SH-SY5Y (cell line): ENCODE measurements around the gene MTA1.

Source experiments
- GATA2 ChIP-seq: IDR thresholded peaks from 2 replicates; pipeline ENCODE4 v1.6.1; 2011; ENCODE audit warnings: mild to moderate bottlenecking, low read depth, low read length
- GATA3 ChIP-seq: IDR thresholded peaks from 2 replicates; pipeline ENCODE4 v1.6.1; 2011; ENCODE audit warnings: low read depth, mild to moderate bottlenecking, low read length, moderate library complexity

- no peak for TF ChIP-seq GATA2
- no peak for TF ChIP-seq GATA3
Measured at GRCh38 chr14:105466531-105467248, 47.1 kb downstream of the MTA1 start.
